Limb (tissue), 2 donors: ENCODE measurements around the gene SP140.
"Not testable (repeated sequence)": the region's sequence is repeated elsewhere in the genome, so short reads cannot be mapped to it uniquely, and the experiment has no call there.

ENCODE experiments used
- DNase-seq, 2 donors: peaks; one replicate each; pipeline ENCODE4 v3.0.0-alpha.2; 2016; ENCODE audit errors: extremely low spot score in 2 of 2

SP140 gene

GRCh38 chr2:230325316-230326243 lies 100.0 kb downstream of the SP140 start:
- DNase-seq: no peak

GRCh38 chr2:230326453-230327417 lies 101.2 kb downstream of the SP140 start, which contains the start of gene SP140L:
Gene SP140L, plus strand, starts transcription at chr2:230327193. Its CDS starts 77 bp downstream, at chr2:230327270.
- DNase-seq: no peak

GRCh38 chr2:230327418-230328154 lies 102.0 kb downstream of the SP140 start:
- no peak for DNase-seq

GRCh38 chr2:230328155-230328458 lies 102.6 kb downstream of the SP140 start:
- no peak for DNase-seq

- no peak for DNase-seq
Observed at GRCh38 chr2:230329946-230330605, 104.5 kb downstream of the SP140 start.

- no peak for DNase-seq
Observed at GRCh38 chr2:230330725-230331124, 105.2 kb downstream of the SP140 start.

- no peak for DNase-seq
Observed at GRCh38 chr2:230335461-230335863, 109.9 kb downstream of the SP140 start.

DNA sequence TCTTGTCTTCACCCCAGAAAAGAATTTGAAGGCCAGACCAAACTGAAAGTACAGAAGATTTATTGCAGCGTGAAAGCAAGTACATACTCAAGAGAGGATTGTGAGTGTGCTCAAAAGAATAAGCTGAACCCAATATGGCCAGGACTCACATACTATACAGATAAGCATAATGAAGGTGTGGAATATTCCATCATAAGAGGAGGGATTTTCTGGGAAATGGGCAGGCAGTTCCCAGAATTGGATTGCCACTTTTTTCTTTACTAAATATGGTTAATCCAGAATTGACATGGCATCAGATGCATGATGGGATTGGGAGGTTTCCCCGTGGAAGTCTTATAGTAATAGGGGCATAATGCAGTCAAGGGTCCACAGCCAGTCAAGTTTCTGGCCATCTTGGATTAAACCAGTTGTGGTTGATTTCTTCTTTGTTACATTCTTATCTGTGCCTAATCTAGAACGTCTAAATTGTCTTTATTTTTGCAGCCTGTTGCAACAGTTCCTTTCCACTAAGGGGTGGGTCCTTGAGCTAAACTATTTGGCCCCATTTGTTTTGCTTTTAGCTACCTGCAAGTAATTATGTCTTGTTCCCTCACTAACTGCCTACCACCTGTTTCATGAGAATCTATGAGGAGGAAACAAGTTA lies 110.4 kb downstream of the SP140 start:
- DNase-seq: no peak

DNA sequence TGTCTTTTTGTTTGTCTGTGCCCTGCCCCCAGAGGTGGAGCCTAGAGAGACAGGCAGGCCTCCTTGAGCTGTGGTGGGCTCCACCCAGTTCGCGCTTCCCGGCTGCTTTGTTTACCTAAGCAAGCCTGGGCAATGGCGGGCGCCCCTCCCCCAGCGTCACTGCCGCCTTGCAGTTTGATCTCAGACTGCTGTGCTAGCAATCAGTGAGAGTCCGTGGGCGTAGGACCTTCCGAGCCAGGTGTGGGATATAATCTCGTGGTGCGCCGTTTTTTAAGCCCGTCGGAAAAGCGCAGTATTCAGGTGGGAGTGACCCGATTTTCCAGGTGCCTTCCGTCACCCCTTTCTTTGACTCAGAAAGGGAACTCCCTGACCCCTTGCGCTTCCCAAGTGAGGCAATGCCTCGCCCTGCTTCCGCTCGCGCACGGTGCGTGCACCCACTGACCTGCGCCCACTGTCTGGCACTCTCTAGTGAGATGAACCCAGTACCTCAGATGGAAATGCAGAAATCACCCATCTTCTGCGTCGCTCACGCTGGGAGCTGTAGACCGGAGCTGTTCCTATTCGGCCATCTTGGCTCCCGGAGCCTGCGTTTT lies 116.5 kb downstream of the SP140 start:
- not testable (repeated sequence) for DNase-seq

DNA sequence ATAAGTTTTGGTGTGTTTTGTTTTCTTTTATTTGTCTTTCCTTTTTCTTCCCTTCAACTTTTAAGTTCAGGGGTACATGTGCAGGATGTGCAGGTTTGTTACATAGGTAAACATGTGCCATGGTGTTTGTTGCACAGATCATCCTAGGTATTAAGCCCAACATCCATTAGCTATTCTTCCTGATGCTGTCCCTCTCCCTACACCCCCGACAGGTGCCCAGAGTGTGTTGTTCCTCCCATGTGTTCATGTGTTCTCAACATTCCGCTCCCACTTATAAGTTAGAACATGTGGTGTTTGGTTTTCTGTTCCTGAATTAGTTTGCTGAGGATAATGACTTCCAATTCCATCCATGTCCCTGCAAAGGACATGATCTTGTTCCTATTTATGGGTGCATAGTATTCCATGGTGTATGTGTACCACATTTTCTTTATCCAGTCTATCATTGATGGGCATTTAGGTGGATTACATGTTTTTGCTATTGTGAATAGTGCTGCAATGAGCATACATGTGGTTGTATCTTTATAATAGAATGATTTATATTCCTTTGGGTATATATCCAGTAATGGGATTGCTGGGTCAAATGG lies 117.6 kb downstream of the SP140 start:
- not testable (repeated sequence) for DNase-seq

DNA sequence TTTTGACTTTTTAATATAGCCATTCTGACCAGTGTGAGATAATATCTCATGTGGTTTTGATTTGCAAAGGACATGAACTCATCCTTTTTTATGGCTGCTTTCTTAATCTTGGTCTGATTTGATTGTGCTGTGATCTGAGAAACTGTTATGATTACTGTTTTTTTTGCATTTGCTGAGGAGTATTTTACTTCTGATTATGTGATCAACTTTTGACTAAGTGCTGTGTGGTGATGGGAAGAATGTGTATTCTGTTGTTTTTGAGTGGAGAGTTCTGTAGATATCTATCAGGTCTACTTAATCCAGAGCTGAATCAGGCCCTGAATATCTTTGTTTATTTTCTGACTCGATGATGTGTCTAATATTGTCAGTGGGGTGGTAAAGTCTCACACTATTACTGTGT lies 118.2 kb downstream of the SP140 start:
- DNase-seq: no peak

GRCh38 chr2:230346465-230346864 lies 120.9 kb downstream of the SP140 start:
- DNase-seq: no peak

DNA sequence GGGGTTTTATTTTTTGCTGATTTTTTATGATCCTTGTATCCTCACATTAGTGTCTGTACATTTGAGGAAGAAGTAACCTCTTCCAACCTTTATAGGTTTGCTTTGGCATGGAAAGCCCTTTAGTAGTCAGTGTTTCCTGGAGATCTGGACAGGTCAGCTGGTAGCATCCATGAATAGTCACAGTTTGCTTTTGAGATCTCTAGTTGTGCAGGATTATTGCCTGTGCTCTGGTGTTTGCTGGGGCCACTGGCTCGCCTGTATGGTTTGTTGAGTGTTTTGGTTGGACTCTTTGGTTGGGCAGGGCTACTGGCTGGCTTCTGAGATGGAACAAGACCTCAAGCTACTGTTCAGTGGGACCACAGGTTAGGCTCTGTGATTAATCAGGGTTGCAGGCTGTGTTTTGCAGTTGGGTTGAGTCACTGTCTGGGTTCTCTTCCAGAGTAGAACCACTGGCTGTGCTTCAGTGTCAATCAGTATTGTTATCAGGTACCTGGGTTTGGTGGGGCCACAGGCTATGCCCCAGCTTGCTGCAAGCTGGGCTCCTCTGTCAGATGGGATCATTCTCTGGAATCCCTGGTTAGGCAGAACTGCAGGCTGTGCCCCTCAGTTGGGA lies 121.5 kb downstream of the SP140 start:
- DNase-seq: no peak

DNA sequence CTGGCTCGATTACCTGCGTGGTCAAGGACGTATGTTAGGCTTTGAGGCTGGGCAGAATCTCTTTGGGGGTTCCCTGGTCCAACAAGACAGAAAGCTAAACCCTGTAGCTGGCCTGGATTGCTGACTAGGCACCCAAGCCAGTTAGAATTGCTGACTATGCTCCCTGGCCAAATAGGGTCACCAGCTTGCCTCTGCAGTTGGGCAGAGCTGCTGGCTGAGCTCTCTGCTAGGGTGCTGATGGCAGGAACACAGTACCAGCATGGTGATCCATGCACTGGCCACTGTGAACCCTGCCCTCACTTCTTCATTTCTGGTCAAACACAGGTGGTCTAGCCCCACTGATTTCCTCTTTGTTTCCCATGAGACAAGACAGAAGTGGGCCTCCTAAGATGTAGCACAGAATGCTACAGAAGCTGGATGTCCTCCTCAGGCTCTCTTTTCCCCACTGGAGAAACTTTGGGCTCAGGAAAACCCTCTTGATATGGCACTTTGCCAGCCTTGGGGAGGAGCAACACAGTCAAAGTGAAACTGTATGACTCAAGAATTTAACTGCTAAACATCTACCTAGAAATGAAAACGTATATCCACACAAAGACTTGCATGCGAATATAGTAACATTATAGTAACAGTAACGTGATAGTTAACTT lies 122.2 kb downstream of the SP140 start:
- no peak for DNase-seq

DNA sequence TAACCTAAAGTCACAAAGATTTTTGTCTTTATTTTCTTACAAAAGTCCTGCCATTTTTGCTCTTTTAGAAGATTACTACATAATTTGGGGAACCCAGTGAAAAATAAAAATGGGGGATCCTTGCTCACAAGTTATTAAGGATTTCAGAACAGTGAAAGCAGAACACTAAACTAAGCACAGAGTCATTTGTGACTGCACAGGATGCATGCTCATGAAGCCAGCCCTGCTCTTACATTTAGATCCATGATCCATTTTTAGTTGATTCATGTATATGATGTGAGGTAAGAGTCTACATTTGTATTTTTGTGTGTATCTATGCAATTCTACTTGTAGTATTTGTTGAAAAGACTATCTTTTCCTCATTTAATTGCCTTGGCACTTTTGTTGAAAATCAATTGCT lies 123.3 kb downstream of the SP140 start:
- no peak for DNase-seq

- DNase-seq: no peak
Observed at GRCh38 chr2:230356084-230356483, 130.5 kb downstream of the SP140 start.

DNA sequence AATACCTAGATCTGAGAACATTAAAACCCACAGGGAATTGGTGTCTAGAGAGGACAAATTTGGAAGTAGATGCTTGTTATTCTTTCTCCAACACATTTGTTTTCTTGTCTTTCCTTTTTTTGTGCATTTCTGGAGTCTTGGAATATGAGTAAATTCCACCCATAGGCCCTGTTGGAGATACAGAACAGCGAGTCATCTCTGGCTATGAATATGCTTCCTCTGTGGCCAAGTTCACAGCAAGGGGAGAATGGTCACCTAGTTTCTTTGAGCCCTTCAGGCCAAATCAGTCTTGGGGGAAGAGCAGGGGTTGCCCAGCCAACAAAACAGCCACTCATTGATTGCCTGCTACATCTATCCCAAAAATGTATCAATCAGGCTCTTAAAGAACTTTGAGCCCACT lies 132.8 kb downstream of the SP140 start:
- DNase-seq: no peak

DNA sequence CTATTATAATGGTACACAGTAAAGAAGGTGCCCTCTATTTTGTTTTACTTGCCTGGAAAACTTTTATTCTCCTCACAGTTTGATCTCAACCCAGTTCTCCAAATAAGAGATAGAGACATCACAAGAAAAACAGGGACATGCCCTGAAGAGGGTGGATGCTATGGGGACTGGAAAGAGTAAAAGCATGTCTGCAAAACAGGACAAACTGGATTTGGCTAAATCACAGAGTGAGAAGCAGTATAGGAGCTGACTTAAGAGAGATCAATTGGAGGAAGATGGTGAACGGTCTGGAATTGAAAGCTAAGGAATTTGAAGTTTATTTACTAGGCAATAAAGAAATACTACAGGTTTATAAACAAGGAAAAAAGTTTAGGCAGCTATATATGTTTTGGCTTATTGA lies 134.5 kb downstream of the SP140 start:
- DNase-seq: no peak
